Muscle of leg (tissue), 11 donors: ENCODE data around the gene KCNQ1. TPM values are rescaled to one million over a fixed set of nuclear protein-coding genes. Genes with fewer than 3 reads are reported as not detected.
A peak's percentile ranks its signal among the peaks of the same experiment; 100 is the strongest.

Experiments used
- DNase-seq: peaks from one replicate; pipeline ENCODE4 v3.0.0; 2013
- H3K27ac ChIP-seq: one replicate; pipeline ENCODE4 v1.5.1; 2013; ENCODE audit warnings: mild to moderate bottlenecking, low read length, control low read depth
- H3K27me3 ChIP-seq: one replicate; pipeline ENCODE4 v1.6.1; 2013; ENCODE audit warnings: low read length; ENCODE audit not compliant: control insufficient read depth, insufficient read depth
- H3K36me3 ChIP-seq: one replicate; pipeline ENCODE4 v1.6.1; 2013; ENCODE audit warnings: low read length; ENCODE audit not compliant: control insufficient read depth, insufficient read depth
- H3K4me1 ChIP-seq: one replicate; pipeline ENCODE4 v1.6.1; 2013; ENCODE audit warnings: low read length; ENCODE audit not compliant: control insufficient read depth, insufficient read depth
- H3K4me3 ChIP-seq: one replicate; pipeline ENCODE4 v1.5.1; 2013; ENCODE audit warnings: low read length, control low read depth
- H3K9me3 ChIP-seq: replicated peaks from 2 replicates; pipeline ENCODE4 v1.6.1; 2013; ENCODE audit warnings: low read depth, low read length; ENCODE audit not compliant: control insufficient read depth
- WGBS: methylation state at CpG from one replicate; pipeline ENCODE4 v1.1.5; 2013; ENCODE audit warnings: missing lambda C conversion rate; ENCODE audit not compliant: insufficient coverage; 5-methylcytosine and 5-hydroxymethylcytosine counted together
- polyA plus RNA-seq, 8 donors: library from polyadenylated mRNA; unstranded; fragments of 120-200 nt; gene quantifications; one replicate each; pipeline versions ENCODE4 v1.2.1 to v1.2.3, GENCODE V29; 2013; ENCODE audit warnings: inconsistent platforms in 1 of 8, low replicate concordance in 1 of 8; ENCODE audit not compliant: insufficient read length in 8 of 8, insufficient read depth in 1 of 8
- total RNA-seq: library from RNA; stranded (reverse); fragments of 120-200 nt; gene quantifications from one replicate; pipeline ENCODE4 v1.2.4, GENCODE V29; 2013

Gene KCNQ1
- total and polyA plus RNA-seq, 9 donors, result 0.84 to 4.1 (median 2.6) TPM

DNA sequence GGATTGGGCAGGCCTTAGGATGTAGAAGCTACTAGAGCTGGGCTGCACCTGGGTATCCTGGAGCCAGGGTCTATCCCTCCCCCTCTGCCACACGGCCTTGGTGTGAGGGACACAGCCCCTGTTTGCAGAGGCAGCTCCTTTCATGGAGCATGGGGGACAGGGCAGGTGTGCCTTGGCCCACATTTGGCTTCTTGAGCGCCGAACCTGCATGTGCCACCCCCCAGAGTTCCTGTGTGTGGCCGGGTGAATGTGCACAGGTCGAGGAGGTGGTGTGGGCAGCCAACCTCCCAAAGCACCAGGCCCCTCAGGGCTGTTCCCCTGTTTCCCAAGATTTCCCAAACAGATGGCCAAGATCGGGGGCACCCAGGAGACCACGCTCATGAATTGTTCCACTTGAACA is 262.9 kb downstream of the KCNQ1 start:
- WGBS, result 63% methylated on average over 6 of the region's 7 CpGs
- H3K27me3 ChIP-seq, result no peaks in the 10 kb centered on the region
- no peak overlapping the region for H3K4me3 ChIP-seq
- H3K4me1 ChIP-seq, result peaks cover 77% of the 10 kb centered on the region
- H3K27ac ChIP-seq, result peak overlapping the region; percentile 89
- DNase-seq, result no peak
- peaks cover 2% of the 10 kb centered on the region for H3K9me3 ChIP-seq
- H3K36me3 ChIP-seq, result no peaks in the 10 kb centered on the region

DNA sequence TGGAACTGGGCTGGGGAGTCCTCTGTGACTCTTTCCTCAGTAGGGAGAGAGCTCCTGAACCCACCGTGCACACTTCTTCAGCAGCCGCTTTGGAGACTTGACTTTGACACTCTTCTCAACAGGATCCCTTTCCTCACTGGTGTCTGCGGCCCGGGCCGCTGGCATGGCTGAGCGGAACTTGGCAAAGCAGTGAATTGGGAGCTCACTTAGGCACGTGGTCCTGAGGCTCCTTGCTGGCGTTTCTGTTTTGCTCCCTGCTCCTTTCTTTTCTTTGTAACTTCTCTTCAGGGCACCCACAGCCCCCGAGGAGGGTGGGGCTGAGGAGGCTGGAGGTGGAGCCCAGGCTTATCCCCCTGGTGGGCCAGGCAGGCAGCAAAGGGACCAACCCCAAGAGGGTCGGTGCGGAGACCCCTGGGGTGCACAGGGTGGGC is 263.4 kb downstream of the KCNQ1 start:
- WGBS, result 11% methylated on average over 9 of the region's 11 CpGs
- Histone ChIP-seq H3K9me3 (peaks cover 2% of the 10 kb centered on the region), H3K27ac (peak overlapping the region; percentile 89), H3K27me3 (no peaks in the 10 kb centered on the region), H3K4me3 (no peak overlapping the region), H3K36me3 (no peaks in the 10 kb centered on the region), H3K4me1 (peaks cover 77% of the 10 kb centered on the region)
- DNase-seq, result peak; percentile 88

DNA sequence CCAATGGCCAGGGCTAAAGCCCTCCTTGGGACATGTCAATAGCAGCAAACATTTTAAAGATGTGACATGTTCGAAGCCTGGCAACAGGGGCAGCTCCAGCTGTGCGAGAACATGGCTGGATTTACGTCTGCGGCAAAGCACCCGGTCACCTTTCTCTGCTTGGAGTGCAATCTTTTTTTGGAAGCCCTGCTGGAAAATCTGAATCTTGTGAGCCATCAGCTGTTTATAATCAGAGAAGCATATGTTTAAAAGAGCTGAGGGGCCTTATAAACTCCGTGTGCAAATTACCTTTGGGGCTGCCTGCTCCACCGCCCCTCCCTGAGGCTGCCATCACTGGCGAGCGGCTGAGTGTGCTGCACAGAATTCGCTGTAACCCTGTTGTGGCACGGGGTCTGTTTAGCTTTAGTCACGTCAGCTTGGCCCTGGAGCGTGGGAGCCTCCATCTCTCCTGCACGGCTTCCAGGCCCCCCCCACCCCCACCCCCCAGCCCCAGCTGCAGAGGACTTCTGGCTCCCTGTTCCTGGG is 264.0 kb downstream of the KCNQ1 start:
- Histone ChIP-seq H3K4me1 (peaks cover 77% of the 10 kb centered on the region), H3K27ac (peak overlapping the region; percentile 89), H3K36me3 (no peaks in the 10 kb centered on the region), H3K4me3 (no peak overlapping the region), H3K9me3 (peaks cover 2% of the 10 kb centered on the region), H3K27me3 (no peaks in the 10 kb centered on the region)
- WGBS, result 5% methylated on average over 10 of the region's 14 CpGs
- DNase-seq, result peak; percentile 99

DNA sequence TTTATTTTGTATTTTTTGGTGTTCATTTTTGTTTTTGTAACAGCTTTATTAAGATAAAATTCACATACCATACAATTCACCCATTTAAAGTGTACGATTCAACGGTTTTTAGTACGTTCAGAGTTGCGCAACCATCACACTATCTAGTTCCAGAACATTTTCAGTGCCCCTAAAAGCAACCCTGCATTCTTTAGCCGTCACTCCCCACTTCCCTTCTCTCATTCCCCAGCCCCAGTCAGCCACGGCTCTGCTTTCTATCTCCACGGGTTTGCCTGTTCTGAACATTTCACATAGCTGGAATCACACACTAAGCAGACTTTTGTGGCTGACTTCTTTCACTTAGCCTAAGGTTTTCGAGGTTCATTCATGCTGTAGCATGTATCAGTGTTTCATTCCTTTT is 264.6 kb downstream of the KCNQ1 start:
- no peak overlapping the region for H3K4me3 ChIP-seq
- peak overlapping the region; percentile 89 for H3K27ac ChIP-seq
- H3K4me1 ChIP-seq, result peaks cover 77% of the 10 kb centered on the region
- DNase-seq, result peak; percentile 65
- peaks cover 2% of the 10 kb centered on the region for H3K9me3 ChIP-seq
- WGBS, result 17% methylated on average over 6 of the region's 8 CpGs
- no peaks in the 10 kb centered on the region for H3K27me3 ChIP-seq
- H3K36me3 ChIP-seq, result no peaks in the 10 kb centered on the region

DNA sequence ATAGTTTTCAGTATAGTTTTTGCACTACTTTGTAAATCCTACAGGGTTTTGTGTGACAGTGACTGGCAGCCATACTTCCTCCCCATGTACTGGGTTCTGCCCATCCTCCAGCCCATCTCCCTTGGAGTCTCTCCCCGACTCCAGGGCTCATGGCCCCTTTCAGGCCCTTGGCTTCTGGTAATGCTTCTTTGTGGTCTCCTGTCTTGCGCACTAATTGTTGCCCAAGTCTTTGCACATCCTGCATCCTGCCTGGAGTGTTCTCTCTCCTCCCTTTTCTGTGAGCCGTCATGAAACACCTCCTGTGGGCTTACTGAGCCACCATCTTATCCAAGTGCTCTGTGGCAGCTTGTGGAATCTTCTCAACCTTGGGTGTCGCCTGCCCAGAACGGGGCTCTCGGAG is 266.4 kb downstream of the KCNQ1 start:
- DNase-seq, result no peak
- H3K9me3 ChIP-seq, result peaks cover 2% of the 10 kb centered on the region
- H3K27ac ChIP-seq, result no peak overlapping the region
- H3K4me1 ChIP-seq, result peaks cover 76% of the 10 kb centered on the region
- no peaks in the 10 kb centered on the region for H3K36me3 ChIP-seq
- WGBS, result 83% methylated on average over 3 of the region's 6 CpGs
- no peak overlapping the region for H3K4me3 ChIP-seq
- H3K27me3 ChIP-seq, result no peaks in the 10 kb centered on the region

DNA sequence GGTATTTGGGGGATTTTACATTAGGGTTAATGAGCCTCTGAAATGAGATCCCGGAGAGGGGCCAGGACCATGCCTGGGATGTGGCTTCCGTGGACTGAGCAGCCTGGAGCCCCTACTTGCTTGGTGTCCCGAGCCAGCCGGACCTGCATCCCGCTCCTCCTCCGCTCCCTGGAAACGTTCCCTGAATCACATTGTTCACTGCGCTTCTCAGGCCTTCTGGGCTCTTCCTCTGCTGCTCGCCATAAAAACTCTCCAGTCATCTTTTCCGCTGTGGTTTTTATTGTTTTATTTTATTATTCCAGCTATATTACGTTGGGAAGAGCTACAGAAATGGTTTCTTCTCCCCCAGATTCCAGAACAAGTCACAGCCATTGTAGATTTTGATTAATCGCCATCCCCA is 268.3 kb downstream of the KCNQ1 start:
- H3K9me3 ChIP-seq, result no peaks in the 10 kb centered on the region
- no peak overlapping the region for H3K4me3 ChIP-seq
- no peaks in the 10 kb centered on the region for H3K36me3 ChIP-seq
- peak; percentile 95 for DNase-seq
- H3K27me3 ChIP-seq, result no peaks in the 10 kb centered on the region
- peaks cover 78% of the 10 kb centered on the region for H3K4me1 ChIP-seq
- 21% methylated on average over 4 of the region's 12 CpGs for WGBS
- H3K27ac ChIP-seq, result peak overlapping the region; percentile 96

DNA sequence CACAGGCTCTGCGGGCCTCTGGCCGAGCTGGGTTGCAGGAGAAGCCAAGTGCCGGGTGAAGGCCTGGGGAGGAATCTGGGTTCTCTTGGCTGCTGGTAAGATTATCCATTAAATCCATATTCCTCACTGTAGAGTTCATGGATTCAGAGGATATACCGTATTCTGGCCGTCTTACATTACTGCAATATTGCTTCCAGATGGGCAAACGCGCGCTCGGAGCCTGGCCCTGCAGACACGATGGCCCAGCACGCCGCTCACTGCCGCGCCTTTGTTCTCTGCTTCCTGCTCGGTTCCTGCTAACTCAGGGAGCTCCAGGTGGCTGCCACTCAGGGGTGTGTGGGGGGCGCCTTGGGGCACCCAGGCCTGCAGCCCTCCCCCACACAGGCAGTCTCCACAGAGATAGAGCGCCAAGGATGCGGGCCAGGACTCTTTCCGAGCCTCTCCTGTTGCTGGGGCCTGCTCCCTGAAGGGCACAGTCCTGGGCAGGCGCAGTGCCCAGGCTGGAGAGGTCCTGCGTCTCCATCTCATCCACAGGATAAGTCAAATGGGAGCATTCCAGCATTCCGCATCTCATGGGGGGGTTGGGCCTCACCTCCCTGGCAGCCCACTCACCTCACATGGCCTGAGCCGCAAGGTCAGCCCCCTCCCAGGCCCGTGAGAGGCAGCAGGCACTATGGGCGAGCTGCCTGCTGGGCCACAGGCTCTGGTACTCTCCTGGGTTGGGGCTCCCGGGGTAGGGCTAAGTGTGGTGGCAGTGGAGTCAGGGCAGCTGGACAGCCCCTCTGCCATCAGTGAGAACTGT is 269.1 kb downstream of the KCNQ1 start:
- DNase-seq, result peak; percentile 89
- H3K4me1 ChIP-seq, result peaks cover 78% of the 10 kb centered on the region
- no peak overlapping the region for H3K4me3 ChIP-seq
- no peaks in the 10 kb centered on the region for H3K9me3 ChIP-seq
- no peaks in the 10 kb centered on the region for H3K36me3 ChIP-seq
- H3K27ac ChIP-seq, result peak overlapping the region; percentile 96
- H3K27me3 ChIP-seq, result no peaks in the 10 kb centered on the region
- WGBS, result 42% methylated on average over 18 of the region's 26 CpGs

DNA sequence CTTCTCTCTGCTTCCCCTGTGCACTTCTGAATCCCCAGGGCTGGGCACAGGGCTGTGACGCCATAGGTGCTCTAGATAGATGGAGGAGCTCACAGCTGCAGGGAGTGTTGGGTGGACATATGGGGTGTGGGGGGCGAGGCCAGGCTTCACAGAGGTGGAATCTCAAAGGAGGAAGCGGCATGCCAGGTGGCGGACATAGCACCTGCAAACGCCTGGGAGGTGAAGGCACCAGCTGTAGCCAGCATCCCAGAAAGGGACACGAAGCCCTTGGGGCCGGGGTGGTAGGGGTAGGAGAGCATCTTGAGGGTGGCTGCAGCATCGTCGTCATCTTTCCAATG is 269.6 kb downstream of the KCNQ1 start:
- H3K36me3 ChIP-seq, result no peaks in the 10 kb centered on the region
- H3K4me3 ChIP-seq, result no peak overlapping the region
- H3K27me3 ChIP-seq, result no peaks in the 10 kb centered on the region
- 98% methylated on average over 9 of the region's 9 CpGs for WGBS
- peaks cover 74% of the 10 kb centered on the region for H3K4me1 ChIP-seq
- peak overlapping the region; percentile 96 for H3K27ac ChIP-seq
- H3K9me3 ChIP-seq, result no peaks in the 10 kb centered on the region
- DNase-seq, result no peak

DNA sequence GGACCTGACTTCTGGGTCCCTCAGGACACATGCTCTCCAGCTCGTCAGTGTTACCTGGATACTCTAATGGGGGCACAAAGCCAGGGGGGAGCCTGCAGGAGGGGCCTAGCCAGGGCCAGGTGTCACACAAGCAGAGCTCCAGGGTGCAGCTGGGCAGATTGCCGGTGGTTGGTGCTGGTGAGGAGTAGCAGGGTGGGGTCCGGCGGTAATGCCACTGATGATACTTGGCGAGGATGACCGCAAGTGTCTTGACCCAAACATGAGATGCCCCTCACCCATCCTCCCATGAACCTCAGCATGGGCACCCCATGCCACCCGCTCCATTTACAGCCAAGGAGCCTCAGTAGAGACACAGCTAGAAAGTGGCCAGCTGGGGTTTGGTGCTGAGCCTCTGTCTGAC is 270.1 kb downstream of the KCNQ1 start:
- no peaks in the 10 kb centered on the region for H3K27me3 ChIP-seq
- H3K4me1 ChIP-seq, result peaks cover 75% of the 10 kb centered on the region
- DNase-seq, result no peak
- H3K4me3 ChIP-seq, result no peak overlapping the region
- no peak overlapping the region for H3K27ac ChIP-seq
- H3K9me3 ChIP-seq, result no peaks in the 10 kb centered on the region
- H3K36me3 ChIP-seq, result no peaks in the 10 kb centered on the region
- 90% methylated on average over 5 of the region's 7 CpGs for WGBS

DNA sequence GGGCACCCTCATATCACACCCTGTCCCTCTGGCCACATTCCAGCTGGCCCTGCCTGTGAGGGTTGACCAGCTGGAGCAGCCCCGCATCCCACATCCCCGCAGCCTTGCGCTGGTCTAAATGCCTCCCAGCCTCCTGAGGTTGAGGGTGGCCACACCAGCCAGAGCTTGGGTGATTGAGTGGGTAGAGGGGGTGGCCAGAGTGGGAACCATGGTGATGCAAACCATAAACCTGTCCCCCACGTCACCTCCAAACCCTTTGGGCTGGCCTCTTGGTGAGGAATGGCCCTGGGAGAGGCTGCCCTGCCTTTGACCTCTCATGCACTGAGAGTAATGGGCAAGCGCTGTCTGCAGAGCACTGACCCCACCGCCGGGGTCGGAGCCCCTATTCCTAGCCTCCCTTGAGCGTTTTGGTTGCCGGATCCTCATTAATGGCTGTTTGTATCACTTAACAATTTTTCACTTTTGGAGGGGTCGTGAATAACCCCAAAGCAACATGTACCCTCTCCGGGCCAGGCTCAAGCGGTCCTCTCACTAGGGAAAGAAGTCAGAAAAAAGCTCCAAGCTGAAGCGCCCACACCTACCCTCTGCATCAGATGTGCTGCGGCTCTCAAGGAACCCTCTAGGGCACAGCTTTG is 271.0 kb downstream of the KCNQ1 start:
- 84% methylated on average over 7 of the region's 15 CpGs for WGBS
- Histone ChIP-seq H3K9me3 (no peaks in the 10 kb centered on the region), H3K27me3 (no peaks in the 10 kb centered on the region), H3K36me3 (no peaks in the 10 kb centered on the region), H3K4me3 (no peak overlapping the region), H3K4me1 (peaks cover 84% of the 10 kb centered on the region), H3K27ac (no peak overlapping the region)
- no peak for DNase-seq
